NCI-H345 treated with DMSO at 0.1 percent for 48 hours (cell line): ENCODE results near the gene SYNE1.

Experiments used
- DNase-seq: peaks from one replicate; lab custom pipeline; 2025; ENCODE audit not compliant: unreplicated experiment; lab: John Stamatoyannopoulos, UW

SYNE1 gene

DNA sequence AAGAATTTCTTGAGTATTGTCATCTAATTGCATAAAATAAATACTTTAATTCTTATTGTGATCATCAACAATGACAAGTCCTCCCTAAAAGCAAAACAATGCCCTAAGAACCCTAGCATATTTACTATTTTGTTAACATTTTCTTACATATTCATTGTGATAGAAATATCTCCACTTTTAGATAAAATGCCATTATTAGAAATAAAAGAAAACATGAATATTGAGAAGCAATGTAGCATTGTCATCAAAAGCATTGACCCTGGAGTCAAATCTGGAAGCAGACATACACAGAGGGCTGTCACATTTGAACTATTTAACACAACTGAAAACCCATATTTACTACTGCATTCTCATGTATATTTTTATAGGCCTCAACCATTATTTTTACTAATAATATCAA is 257.7 kb downstream of the SYNE1 start:
- no peak for DNase-seq

DNA sequence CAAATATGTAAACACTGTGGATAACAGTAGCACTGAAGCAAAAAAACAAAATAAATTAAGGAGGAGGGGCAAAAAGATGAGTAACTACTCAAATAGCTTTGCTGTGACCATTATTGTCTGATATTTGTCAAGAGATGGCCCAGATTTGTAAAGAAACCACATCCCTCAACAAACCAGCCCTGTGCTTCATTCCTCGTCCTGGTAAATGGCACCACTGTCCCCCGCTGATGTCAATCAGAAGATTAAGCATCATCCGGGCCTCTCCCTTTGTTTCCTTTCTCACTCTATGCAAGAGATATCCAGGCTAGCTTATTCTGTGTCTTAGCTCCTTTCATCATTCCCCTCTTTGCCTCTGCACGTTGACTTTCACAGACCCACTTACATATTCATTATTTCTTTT is 259.0 kb downstream of the SYNE1 start:
- no peak for DNase-seq

DNA sequence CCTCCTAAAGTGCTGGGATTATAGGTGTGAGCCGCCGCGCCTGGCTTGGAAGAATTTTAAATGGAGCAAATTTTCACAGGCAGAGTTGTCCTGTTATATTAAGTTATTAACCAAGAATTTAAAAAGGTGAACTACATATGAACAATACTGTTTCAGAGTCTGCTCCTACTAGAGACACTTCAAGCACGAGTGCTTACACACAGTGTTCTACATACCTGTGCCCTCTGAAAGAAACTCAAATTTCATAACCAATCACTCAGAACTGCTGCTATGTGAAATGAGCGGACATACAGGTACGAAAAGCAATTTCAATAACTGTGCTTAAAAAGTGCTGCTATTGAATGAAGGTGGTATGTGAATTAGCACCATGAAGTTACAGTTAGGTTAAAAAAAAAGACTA is 262.0 kb downstream of the SYNE1 start:
- DNase-seq: no peak

DNA sequence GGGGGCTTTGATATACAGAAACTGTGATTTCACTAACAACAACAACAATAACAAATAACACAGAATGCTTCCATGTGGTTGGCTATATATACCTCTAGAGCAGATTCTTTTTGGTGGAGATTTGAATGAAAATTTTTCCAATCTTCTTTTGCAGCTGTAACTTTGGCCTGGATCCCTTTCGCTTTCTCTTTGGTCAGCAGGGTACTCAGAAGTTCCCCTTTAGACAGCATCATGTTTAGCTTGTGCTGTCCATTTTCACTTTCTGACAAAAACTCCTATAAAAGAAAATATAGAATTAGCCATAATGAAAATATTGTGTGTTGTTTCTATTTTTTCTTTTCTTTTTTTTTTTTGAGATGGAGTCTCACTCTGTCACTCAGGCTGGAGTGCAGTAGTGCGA is 264.2 kb downstream of the SYNE1 start:
- DNase-seq: no peak

DNA sequence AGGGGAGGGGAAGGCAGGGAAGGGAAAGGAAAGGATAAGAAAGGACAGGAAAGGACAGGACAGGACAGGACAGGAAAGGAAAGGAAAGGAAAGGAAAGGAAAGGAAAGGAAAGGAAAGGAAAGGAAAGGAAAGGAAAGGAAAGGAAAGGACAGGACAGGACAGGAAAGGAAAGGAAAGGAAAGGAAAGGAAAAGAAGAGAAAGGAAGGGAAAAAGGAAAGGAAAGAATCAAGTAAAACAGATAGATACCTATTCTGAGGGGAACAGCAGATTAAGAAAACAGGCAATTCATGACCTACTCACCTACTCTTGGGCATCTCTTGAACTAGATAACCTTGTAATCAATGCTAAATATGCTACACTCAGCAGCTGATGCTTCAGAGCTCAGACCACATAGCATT is 265.4 kb downstream of the SYNE1 start:
- DNase-seq: no peak

DNA sequence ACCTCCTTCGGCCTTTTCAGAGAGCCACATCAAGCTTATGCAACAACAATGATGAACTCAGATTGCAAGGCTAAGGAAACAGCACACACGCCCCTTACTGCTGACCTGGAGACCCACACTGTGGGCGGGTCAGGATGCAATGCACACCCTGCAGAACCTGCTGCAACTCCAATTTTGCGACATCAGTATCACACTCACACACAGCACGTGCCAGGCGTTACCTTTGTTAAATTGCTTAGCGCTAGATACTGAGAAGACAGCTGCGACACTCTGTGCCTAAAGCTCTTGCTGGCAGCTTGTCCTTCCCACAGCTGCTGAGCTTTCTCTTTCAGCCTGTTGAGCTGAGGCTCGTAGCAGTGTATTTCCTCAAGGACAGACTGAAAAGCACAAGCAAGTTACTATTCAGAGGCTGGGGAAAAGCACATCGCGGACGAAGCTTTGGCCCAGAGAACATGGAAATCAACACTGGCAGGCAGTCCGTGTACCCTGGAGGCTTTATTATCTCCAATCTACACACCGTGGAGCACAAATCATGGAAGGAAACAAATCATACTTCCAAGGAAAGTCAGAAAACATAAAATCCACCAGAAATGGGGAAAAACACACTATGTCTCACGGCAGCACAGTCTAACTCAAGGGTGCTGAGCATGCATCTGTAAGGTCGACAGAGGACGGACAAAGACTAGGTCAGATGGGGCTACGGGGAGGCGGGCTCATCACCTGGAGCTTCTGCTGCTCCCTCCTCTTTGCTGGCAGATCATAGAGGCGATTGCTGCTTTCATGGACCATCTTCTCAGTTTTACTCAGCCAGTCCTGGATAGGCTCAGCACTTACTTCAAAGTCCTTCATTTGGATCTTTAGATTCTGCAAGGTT is 268.2 kb downstream of the SYNE1 start:
- DNase-seq: no peak

DNA sequence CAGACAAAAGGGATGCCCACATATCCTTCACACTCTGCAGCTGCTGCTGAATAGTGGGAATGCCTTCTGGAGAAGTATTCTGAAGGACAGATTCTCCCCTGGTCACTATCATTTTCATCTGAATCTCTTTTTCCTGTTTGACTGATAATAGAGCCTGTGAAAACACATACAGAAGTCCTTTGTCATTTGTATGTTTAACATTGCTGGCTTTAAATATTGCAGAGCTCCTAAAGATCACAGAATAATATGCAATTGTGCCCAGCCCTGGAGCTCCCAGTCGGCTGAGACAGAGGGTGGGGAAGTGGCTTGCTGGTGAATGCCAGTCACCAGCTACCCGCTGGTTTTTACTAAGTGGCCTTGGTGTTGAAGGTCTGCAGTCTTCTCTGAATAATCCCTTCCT is 272.3 kb downstream of the SYNE1 start:
- no peak for DNase-seq

DNA sequence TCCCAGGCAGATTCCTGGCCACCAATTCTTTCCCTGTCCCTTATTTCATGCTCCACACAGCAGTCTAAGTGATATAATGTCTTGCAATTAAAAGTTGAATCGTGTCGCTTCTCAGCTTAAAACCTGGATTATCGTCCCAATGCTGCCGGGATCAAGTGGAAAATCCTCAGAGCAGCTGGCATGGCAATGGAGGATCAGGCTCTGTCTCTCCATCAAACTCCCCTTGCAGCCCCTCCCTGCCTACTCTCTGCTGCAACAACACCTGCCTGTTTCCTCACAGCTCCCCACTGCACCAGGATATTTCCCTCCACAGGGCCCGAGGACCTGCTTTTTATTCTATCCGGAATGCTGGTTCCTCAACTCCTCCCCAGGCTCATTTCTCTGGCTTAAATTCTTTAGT is 277.1 kb downstream of the SYNE1 start:
- DNase-seq: no peak

DNA sequence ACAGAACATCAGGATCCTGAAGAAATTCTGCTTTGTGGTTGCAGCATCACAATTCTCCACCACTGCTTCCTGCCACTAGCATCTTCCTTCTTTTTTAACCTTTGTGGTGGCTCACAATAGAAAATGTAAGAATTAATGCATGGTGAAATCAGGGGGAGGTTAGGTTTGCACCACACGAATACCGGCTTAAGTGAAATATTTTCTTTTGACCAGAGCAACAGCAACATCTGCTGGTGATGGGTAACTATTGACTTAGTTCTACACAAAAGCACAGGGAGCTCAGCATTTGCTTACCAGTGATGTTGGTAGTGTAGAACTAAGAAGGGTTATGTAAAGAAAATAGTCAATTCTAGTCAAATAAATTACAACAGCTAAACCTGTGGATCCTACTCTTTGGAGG is 280.5 kb downstream of the SYNE1 start:
- DNase-seq: peak; percentile 2

DNA sequence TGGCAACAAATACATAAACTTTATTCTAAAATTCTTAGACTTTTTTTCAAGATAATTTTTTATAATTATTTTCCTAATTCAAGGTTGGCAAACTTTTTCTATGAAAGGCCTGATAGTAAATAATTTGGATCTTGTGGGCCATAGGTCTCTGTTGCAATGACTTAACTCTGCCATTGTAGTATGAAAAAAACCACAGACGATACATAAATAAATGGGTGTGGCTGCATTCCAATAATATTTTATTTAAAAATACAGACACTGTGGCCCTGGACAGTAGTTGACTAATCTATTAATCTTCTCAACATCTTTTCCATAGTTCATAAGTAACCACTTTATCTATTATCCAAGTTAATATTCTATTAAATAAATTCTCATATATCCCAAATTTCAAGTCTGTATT is 281.1 kb downstream of the SYNE1 start:
- no peak for DNase-seq

DNA sequence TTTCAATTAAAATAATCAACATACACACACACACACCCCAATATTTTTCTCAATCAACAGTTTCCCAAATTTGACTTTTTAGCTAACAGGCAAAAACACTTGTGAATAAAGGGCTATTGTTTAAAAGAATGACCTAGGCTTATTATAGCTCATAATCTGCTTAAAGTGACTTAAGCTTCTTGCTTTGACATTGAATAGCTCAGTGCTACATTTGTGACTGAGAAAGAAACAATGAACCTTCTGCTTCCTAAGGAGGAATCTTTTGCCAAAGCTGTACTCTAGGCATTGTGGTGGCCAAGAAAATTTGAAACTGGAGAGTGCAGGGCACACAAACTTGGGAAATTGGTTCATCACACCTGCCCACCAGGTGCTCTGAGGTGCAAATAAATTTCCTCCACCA is 282.0 kb downstream of the SYNE1 start:
- DNase-seq: no peak

DNA sequence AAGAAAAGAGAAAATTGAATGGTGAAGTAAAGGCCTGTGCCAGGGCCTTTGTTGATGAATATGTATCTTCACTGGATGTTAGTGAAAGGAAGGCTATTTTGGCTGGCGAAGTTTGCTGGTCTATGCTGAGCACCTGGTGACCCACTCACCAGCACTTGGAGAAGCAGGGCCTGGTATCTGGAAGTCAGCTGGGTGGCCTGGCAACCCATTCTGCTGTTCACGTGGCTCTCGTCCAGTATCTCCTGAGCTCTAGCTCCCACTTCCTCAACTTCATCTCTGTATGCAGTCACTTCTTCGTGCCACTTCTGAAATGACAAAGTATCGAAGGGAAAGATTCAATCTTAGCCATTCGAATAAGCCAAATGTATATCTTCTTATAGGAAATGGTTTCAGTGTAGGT is 283.7 kb downstream of the SYNE1 start:
- no peak for DNase-seq

DNA sequence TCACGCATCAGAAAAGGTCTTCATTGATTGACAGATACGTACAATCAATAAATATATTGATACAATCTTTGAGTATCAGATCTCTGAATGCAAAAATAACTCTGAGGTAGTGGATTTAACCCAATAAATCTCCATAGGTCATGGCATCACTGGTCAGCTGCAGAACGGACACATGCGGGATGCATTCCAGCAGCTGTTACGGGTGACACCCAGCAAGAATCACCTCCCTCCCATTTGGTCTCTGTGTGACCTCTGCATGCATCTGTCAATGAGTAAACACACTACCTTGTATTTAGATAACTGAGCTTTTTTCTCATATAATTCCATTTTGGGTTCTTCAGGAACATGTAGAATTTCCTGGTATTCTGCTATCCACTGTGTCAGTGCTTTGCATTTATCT is 285.4 kb downstream of the SYNE1 start:
- DNase-seq: no peak

DNA sequence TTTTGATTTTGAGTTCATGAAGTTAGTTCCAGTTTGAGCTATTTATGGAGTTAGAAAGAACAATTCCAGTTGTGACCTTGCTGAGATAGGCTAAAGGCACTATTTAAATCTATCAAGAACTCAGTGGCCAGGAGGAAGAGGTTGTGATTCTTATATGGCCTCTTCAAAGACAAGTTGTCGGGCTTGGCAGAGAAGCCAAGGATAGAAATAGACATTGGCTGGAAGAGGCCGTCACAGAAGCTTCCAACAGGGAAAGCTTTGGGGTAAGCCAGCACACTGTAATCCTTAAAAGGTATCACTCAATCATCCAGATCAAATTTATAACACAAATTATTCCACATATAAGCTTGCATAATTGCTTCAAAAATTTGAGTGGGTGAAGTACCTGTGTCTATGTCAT is 286.1 kb downstream of the SYNE1 start:
- no peak for DNase-seq

DNA sequence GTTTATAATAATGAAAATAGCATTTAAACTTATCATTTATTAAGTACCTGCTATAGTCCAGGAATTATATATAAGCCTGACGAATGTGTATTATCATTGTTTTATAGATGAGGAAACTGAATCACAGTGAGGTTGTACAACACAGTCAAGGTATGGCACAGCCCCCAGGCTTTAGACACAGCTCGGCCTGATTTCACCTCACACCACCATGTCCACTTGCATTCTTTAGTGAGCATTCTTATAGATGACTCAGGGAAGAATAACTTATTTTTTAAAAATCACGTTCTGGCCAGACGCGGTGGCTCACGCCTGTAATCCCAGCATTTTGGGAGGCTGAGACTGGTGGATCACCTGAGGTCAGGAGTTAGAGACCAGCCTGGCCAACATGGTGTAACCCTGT is 289.0 kb downstream of the SYNE1 start:
- DNase-seq: no peak

DNA sequence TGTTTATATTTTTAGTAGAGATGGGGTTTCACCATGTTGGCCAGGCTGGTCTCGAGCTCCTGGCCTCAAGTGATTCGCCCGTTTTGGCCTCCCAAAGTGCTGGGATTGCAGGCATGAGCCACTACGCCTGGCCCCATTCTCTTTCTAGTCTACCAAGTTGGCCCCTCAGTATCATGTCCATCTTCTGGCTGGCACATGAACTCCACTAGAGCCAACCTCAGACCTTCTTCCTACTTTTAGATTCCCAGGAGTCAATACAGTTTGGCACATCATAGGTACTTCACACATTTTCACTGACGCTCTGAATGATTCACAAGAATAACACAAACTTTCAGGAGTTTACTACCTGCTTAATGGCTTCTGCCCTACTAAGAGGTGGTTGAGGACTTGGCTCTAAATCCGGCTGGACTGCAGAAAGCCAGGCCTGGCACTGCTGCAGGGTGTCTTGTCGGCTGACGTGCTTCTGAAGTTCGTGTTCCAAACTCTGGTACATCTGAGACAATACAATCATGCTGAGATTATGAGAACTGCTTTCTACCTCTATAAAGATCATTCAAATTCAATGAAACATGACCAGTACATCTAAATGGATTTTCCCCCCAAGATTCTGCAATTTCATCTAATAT is 293.3 kb downstream of the SYNE1 start:
- no peak for DNase-seq

DNA sequence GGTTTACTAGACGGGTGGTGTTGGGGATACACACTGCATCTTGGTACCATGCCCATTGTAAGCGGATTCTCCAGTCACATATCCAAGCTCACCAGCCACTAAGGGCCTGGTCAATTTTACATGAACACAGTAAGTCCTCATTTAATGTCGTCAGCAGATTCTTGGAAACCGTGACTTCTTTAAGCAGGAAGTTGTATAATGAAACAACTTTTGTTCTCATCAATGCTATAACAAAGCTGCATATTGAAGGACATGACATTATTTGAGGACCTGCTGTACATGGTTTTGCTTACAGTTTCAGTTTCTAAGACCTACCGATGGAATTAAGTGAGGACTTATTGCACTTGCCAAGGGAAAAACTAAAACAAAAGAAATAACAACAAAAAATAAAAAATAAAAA is 295.6 kb downstream of the SYNE1 start:
- DNase-seq: no peak

DNA sequence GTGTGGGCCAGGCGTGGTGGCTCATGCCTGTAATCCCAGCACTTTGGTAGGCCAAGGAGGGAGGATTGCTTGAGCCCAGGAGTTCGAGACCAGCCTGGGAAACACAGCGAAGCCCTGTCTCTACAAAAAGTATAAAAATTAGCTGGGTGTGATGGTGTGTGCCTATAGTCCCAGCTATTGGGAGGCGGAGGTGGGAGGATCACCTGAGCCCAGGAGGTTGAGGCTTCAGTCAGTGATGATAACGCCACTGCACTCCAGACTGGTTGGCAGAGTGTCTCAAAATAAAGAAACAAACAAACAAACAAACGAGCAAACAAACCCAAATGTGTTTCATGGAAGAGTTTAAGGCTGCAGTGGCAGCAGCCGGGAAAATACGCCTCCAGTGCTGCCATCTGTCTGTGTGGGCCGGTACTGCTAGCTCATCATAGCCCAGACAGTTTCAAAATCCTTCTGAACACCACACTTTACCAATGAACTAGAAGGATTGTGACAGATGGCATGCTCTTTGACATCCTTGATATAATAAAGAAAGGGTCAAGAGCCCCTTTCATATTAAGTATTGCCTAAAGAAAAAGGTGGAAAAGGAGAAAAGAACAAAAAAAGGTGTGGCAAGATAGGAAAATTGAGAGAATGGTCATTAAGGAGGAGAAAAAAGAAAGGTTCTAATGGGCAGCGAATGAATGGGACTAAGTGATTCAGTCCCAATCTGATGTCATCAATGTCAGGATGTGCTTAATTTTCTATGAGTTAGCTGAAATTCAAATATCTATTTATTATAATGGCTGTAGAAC is 298.6 kb downstream of the SYNE1 start:
- DNase-seq: peak; percentile 1

DNA sequence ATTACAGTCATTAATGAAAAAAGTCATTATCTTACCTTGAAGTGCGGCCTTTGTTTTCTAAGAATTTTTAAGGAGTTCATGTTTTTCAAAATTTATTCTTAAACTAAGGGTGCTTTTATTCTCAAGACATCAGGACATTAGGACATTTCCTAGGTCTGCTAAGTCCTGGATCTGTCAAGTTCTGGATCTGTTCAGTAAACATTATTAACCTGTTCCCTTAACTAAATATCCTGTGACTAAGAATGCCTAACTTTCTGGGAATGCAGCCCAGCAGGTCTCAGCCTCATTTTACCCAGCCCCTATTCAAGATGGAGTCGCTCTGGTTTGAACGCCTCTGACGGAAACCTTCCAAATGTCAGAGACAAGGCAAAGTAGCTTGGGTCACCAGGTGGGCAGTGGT is 302.6 kb downstream of the SYNE1 start:
- no peak for DNase-seq

DNA sequence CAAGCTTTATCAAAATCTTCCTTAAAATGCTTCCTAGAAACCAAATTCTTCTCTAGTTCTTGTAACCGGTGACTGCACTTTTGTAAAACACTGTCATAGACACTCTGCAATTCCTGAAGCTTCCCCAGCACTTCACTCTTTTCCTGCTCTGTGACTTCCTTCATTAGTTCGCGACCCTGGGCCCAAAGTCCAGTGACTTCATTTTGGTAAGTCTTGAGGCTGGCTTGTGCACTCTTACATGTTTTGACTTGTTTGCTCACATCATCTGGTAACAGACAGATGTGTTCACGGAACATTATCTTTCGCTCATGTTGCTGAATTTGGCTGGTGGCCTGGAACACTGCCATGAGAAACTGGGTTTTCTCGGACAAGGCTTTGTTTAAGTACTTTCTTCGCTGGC is 306.2 kb downstream of the SYNE1 start:
- no peak for DNase-seq

DNA sequence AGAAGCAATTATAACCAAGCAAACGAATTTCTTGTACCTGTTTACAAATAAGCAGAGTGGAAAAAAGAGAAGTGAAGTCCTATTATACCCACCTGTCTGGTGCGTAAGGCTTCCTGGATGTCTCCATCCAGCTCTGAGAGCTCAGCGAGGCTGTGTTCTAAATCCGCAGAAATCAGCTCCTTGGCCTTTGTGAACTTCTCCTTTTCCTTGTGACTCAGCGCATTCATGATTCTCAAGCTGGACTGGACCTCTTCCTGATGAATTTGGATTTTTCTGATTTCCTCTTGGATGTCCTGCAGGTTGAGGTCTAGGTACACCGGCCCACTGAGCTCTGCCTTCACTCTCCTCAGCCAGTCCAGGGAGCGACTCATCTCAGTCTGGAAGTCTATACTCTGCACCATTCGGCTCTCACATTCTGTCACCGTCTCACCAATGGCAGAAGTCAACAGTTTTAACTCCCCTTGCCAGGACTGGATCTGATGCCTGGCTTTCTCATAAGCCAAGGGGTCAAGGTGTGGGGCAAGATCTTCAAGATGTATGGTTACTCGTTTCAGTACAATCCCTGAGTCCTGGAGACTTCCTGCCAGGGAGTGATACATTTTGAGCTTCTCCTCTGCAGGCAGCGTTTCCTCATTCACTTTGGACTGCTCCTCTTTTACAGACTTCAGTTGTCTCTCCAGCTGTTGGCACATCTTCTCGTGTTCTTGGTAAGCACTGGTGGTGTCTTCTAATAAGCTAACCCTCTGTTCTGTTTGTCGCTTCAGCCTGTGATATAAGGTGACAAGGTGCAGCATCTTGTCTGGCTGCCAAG is 307.3 kb downstream of the SYNE1 start:
- DNase-seq: no peak
